ENCODE data around the gene USP48. TPM values are rescaled to one million over a fixed set of nuclear protein-coding genes. Genes with fewer than 3 reads are reported as not detected.
"Not testable (repeated sequence)": the region's sequence is repeated elsewhere in the genome, so short reads cannot be mapped to it uniquely, and the experiment has no call there.

Gene USP48
- total RNA-seq, 3 donors from 2014 or later: 39.1 to 70.6 (median 52.2) TPM

GRCh38 chr1:21828075-21828474 lies 45.1 kb upstream of the USP48 start:
- Histone ChIP-seq H3K4me1 (ENCODE audit: low read depth) (no peaks in the 10 kb centered on the region), H3K9me3 (no peaks in the 10 kb centered on the region), H3K36me3 (ENCODE audit: low read depth) (peaks cover 4% of the 10 kb centered on the region), H3K4me3 (no peak overlapping the region)
- ATAC-seq (no peak), DNase-seq (no peak)
- TF ChIP-seq CTCF (IDR thresholded peaks at IDR 0.05): no peak
- intact Hi-C loops (cut with DNase I, micrococcal nuclease): no loop called here

GRCh38 chr1:21827141-21827679 lies 44.3 kb upstream of the USP48 start:
- Histone ChIP-seq H3K36me3 (ENCODE audit: low read depth) (peaks cover 4% of the 10 kb centered on the region), H3K4me3 (no peak overlapping the region), H3K4me1 (ENCODE audit: low read depth) (no peaks in the 10 kb centered on the region), H3K9me3 (no peaks in the 10 kb centered on the region)
- DNase-seq (no peak), ATAC-seq (no peak)
- intact Hi-C loops (cut with DNase I, micrococcal nuclease): no loop called here
- no peak for TF ChIP-seq CTCF (IDR thresholded peaks at IDR 0.05)

GRCh38 chr1:21826694-21827093 lies 43.7 kb upstream of the USP48 start:
- H3K4me1 ChIP-seq (ENCODE audit: low read depth); DNase-seq; H3K4me3 ChIP-seq; H3K36me3 ChIP-seq (ENCODE audit: low read depth); intact Hi-C loops (cut with DNase I, micrococcal nuclease); ATAC-seq; H3K9me3 ChIP-seq: not testable (repeated sequence)

GRCh38 chr1:21825393-21825792 lies 42.4 kb upstream of the USP48 start:
- intact Hi-C loops (cut with DNase I, micrococcal nuclease): no loop called here
- no peak overlapping the region for H3K4me3 ChIP-seq
- no peak for DNase-seq
- no peak for ATAC-seq
- H3K9me3 ChIP-seq: no peaks in the 10 kb centered on the region
- TF ChIP-seq CTCF (IDR thresholded peaks at IDR 0.05): no peak
- peaks cover 4% of the 10 kb centered on the region for H3K36me3 ChIP-seq (ENCODE audit: low read depth)
- no peaks in the 10 kb centered on the region for H3K4me1 ChIP-seq (ENCODE audit: low read depth)

- H3K9me3 ChIP-seq: no peaks in the 10 kb centered on the region
- intact Hi-C loops (cut with DNase I, micrococcal nuclease): no loop called here
- no peak for DNase-seq
- TF ChIP-seq CTCF (IDR thresholded peaks at IDR 0.05): no peak
- ATAC-seq: no peak
- H3K36me3 ChIP-seq (ENCODE audit: low read depth): peaks cover 4% of the 10 kb centered on the region
- no peaks in the 10 kb centered on the region for H3K4me1 ChIP-seq (ENCODE audit: low read depth)
- no peak overlapping the region for H3K4me3 ChIP-seq
These were observed 42.0 kb upstream of the USP48 start for GRCh38 chr1:21824926-21825325.

GRCh38 chr1:21823980-21824702 lies 41.2 kb upstream of the USP48 start:
- Histone ChIP-seq H3K4me3 (no peak overlapping the region), H3K36me3 (ENCODE audit: low read depth) (peaks cover 4% of the 10 kb centered on the region), H3K4me1 (ENCODE audit: low read depth) (no peaks in the 10 kb centered on the region), H3K9me3 (no peaks in the 10 kb centered on the region)
- intact Hi-C loops (cut with DNase I, micrococcal nuclease): no loop called here
- no peak for TF ChIP-seq CTCF (IDR thresholded peaks at IDR 0.05)
- DNase-seq: no peak
- no peak for ATAC-seq
